Measurements from ENCODE around the gene CCNE1. TPM values are rescaled to one million over a fixed set of nuclear protein-coding genes. Genes with fewer than 3 reads are reported as not detected.

The CCNE1 gene
- total and polyA plus RNA-seq, 9 of the 15 experiments (the other 6 are each of a cell fraction or from before 2014, with no cell fraction given) = 6.2 to 41.0 (median 31.6) TPM

GRCh38 chr19:29811125-29812079 is at the start of gene CCNE1 (continued):
- no peak for TF ChIP-seq THAP7 (CRISPR knock-in tag; IDR thresholded peaks at IDR 0.05)
- no peak for TF ChIP-seq NELFE (IDR thresholded peaks at IDR 0.05; ENCODE audit: insufficient read depth, insufficient read length)
- TF ChIP-seq PHB (CRISPR knock-in tag; IDR thresholded peaks at IDR 0.05) = no peak
- TF ChIP-seq TEAD2 (tag; IDR thresholded peaks at IDR 0.05) = no peak
- TF ChIP-seq CUX1 (CRISPR knock-in tag; IDR thresholded peaks at IDR 0.05) = no peak
- no peak for TF ChIP-seq ZNF586 (CRISPR knock-in tag; conservative IDR thresholded peaks at IDR 0.05)
- TF ChIP-seq ELF2 (CRISPR knock-in tag; IDR thresholded peaks at IDR 0.05) = no peak
- no peak for TF ChIP-seq RBM14 (IDR thresholded peaks at IDR 0.05; ENCODE audit: borderline replicate concordance, insufficient read depth, low read depth, low read length)
- TF ChIP-seq MEIS2 (IDR thresholded peaks at IDR 0.05; ENCODE audit: partially characterized antibody) = no peak
- TF ChIP-seq ZNF766 (CRISPR knock-in tag; conservative IDR thresholded peaks at IDR 0.05) = no peak
- TF ChIP-seq SIN3B (IDR thresholded peaks at IDR 0.05; ENCODE audit: low read depth) = peak; percentile 56; the same call in 1 of the 2 replicates
- no peak for TF ChIP-seq KHSRP (IDR thresholded peaks at IDR 0.05)
- no peak for TF ChIP-seq NFATC3 (IDR thresholded peaks at IDR 0.05)
- no peak for TF ChIP-seq FOXM1 (IDR thresholded peaks at IDR 0.05; ENCODE audit: low read depth)
- TF ChIP-seq FOXM1 (CRISPR knock-in tag; IDR thresholded peaks at IDR 0.05; ENCODE audit: low read depth) = 0 out of 2 replicates have a peak, but pooled peaks have one; percentile 55
- TF ChIP-seq GTF3C2 (IDR thresholded peaks at IDR 0.05; ENCODE audit: borderline replicate concordance, extremely low read depth, insufficient read length) = no peak
- TF ChIP-seq HIVEP1 (CRISPR knock-in tag; IDR thresholded peaks at IDR 0.05) = no peak
- TF ChIP-seq KAT7 (CRISPR knock-in tag; IDR thresholded peaks at IDR 0.05; ENCODE audit: borderline replicate concordance) = no peak
